Measurements from ENCODE around the gene ISCU. TPM values are rescaled to one million over a fixed set of nuclear protein-coding genes. Genes with fewer than 3 reads are reported as not detected.

Gene ISCU
- total and polyA plus RNA-seq, 9 donors: 77.4 to 106 (median 88.4) TPM

DNA sequence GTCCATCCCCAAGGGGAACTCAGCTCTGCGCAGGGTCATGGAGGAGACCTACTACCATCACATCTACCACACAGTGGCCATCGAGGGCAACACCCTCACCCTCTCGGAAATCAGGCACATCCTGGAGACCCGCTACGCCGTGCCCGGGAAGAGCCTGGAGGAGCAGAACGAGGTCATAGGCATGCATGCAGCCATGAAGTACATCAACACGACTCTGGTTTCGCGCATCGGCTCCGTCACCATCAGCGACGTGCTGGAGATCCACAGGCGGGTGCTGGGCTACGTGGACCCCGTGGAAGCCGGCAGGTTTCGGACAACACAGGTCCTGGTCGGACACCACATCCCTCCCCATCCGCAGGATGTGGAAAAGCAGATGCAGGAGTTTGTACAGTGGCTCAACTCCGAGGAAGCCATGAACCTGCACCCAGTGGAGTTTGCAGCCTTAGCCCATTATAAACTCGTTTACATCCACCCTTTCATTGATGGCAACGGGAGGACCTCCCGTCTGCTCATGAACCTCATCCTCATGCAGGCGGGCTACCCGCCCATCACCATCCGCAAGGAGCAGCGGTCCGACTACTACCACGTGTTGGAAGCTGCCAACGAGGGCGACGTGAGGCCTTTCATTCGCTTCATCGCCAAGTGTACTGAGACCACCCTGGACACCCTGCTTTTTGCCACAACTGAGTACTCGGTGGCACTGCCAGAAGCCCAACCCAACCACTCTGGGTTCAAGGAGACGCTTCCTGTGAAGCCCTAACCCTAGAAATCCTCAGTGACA lies 43.5 kb upstream of the ISCU start:
- WGBS (ENCODE audit: insufficient coverage): 90% methylated on average over 36 of the region's 39 CpGs
- Histone ChIP-seq H3K27ac (ENCODE audit: low read length) (no peak overlapping the region), H3K36me3 (ENCODE audit: control insufficient read depth, insufficient read depth, low read length) (peaks cover 55% of the 10 kb centered on the region), H3K9me3 (replicated peaks; ENCODE audit: control insufficient read depth, low read depth, low read length) (no peaks in the 10 kb centered on the region), H3K4me1 (ENCODE audit: control insufficient read depth, insufficient read depth, low read length) (peaks cover 16% of the 10 kb centered on the region), H3K4me3 (ENCODE audit: low read length) (no peak overlapping the region), H3K27me3 (ENCODE audit: control insufficient read depth, insufficient read depth, low read length) (no peaks in the 10 kb centered on the region)
- DNase-seq: no peak

DNA sequence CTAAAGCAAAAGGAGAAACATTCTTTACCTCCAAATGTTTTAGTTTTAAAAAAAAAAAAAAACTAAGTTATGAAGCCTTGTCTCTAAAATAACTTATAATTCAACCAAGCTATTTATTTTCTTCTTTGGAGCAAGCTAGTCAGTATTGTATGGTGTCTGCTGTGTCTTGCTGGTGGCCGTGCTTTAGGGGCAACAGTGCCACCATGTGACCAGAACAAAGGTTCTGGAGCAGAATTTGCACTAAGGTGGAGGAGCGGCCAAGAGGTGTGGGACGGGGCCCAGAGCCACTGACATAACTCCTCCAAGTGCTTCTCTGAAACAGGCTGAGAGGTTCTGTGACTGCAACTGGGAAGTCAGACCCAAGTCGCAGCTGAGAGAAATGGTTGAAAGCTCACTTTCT lies 42.8 kb upstream of the ISCU start:
- H3K27ac ChIP-seq (ENCODE audit: low read length): no peak overlapping the region
- peaks cover 17% of the 10 kb centered on the region for H3K4me1 ChIP-seq (ENCODE audit: control insufficient read depth, insufficient read depth, low read length)
- 63% methylated on average over 3 of the region's 4 CpGs for WGBS (ENCODE audit: insufficient coverage)
- DNase-seq: no peak
- H3K9me3 ChIP-seq (replicated peaks; ENCODE audit: control insufficient read depth, low read depth, low read length): no peaks in the 10 kb centered on the region
- no peaks in the 10 kb centered on the region for H3K27me3 ChIP-seq (ENCODE audit: control insufficient read depth, insufficient read depth, low read length)
- peaks cover 62% of the 10 kb centered on the region for H3K36me3 ChIP-seq (ENCODE audit: control insufficient read depth, insufficient read depth, low read length)
- H3K4me3 ChIP-seq (ENCODE audit: low read length): no peak overlapping the region

- Histone ChIP-seq H3K4me1 (ENCODE audit: control insufficient read depth, insufficient read depth, low read length) (peaks cover 8% of the 10 kb centered on the region), H3K9me3 (replicated peaks; ENCODE audit: control insufficient read depth, low read depth, low read length) (no peaks in the 10 kb centered on the region), H3K36me3 (ENCODE audit: control insufficient read depth, insufficient read depth, low read length) (peaks cover 88% of the 10 kb centered on the region), H3K27me3 (ENCODE audit: control insufficient read depth, insufficient read depth, low read length) (no peaks in the 10 kb centered on the region), H3K4me3 (ENCODE audit: low read length) (no peak overlapping the region), H3K27ac (ENCODE audit: low read length) (peak overlapping the region; percentile 56)
- no peak for DNase-seq
- WGBS (ENCODE audit: insufficient coverage): 68% methylated on average over 5 of the region's 14 CpGs
Measured at GRCh38 chr12:108523365-108523764, 39.0 kb upstream of the ISCU start.

GRCh38 chr12:108525681-108526080 lies 36.7 kb upstream of the ISCU start:
- Histone ChIP-seq H3K4me1 (ENCODE audit: control insufficient read depth, insufficient read depth, low read length) (peaks cover 8% of the 10 kb centered on the region), H3K27ac (ENCODE audit: low read length) (no peak overlapping the region), H3K9me3 (replicated peaks; ENCODE audit: control insufficient read depth, low read depth, low read length) (no peaks in the 10 kb centered on the region), H3K27me3 (ENCODE audit: control insufficient read depth, insufficient read depth, low read length) (no peaks in the 10 kb centered on the region), H3K4me3 (ENCODE audit: low read length) (no peak overlapping the region), H3K36me3 (ENCODE audit: control insufficient read depth, insufficient read depth, low read length) (peaks cover 86% of the 10 kb centered on the region)
- DNase-seq: no peak
- WGBS (ENCODE audit: insufficient coverage): 90% methylated on average over 3 of the region's 5 CpGs

DNA sequence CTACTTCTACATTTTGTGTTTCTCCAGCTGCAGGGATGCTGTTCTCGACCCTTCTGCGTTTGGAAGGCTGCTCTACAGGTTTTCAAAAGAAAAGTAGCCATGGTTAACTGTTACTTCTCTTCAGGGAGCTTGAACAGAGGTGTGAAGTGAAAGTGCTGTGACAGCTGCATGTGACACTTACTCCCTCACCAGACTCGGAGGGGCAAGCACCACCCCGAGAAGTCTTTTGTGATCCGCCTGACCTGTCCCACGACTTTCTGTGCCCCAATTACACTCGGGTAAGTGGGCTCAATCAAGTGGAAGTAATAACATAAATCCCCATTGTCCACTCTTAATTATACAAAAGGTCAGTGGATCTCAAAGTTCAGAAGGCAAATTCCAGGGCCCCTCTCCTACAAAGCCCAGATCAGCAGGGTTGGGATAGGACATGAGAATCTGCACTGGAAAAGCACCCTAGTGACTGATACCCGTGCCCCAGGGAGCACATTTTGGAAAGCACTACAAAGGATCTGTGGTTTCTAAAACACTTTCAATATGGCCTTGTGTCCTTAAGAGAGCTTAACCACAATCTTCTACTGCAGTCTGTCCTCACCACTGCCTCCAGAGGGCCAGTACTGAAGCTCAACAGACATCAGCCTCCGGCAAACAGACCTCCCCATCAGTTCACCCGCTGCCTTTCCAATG lies 35.8 kb upstream of the ISCU start:
- Histone ChIP-seq H3K36me3 (ENCODE audit: control insufficient read depth, insufficient read depth, low read length) (peaks cover 80% of the 10 kb centered on the region), H3K27ac (ENCODE audit: low read length) (no peak overlapping the region), H3K27me3 (ENCODE audit: control insufficient read depth, insufficient read depth, low read length) (no peaks in the 10 kb centered on the region), H3K4me3 (ENCODE audit: low read length) (no peak overlapping the region), H3K4me1 (ENCODE audit: control insufficient read depth, insufficient read depth, low read length) (peaks cover 8% of the 10 kb centered on the region), H3K9me3 (replicated peaks; ENCODE audit: control insufficient read depth, low read depth, low read length) (no peaks in the 10 kb centered on the region)
- no peak for DNase-seq
- 92% methylated on average over 5 of the region's 10 CpGs for WGBS (ENCODE audit: insufficient coverage)

- WGBS (ENCODE audit: insufficient coverage): 86% methylated on average over 6 of the region's 6 CpGs
- Histone ChIP-seq H3K9me3 (replicated peaks; ENCODE audit: control insufficient read depth, low read depth, low read length) (no peaks in the 10 kb centered on the region), H3K4me1 (ENCODE audit: control insufficient read depth, insufficient read depth, low read length) (peaks cover 13% of the 10 kb centered on the region), H3K36me3 (ENCODE audit: control insufficient read depth, insufficient read depth, low read length) (peaks cover 81% of the 10 kb centered on the region), H3K27ac (ENCODE audit: low read length) (no peak overlapping the region), H3K27me3 (ENCODE audit: control insufficient read depth, insufficient read depth, low read length) (no peaks in the 10 kb centered on the region), H3K4me3 (ENCODE audit: low read length) (no peak overlapping the region)
- DNase-seq: no peak
Measured at GRCh38 chr12:108527166-108527496, 35.3 kb upstream of the ISCU start.

DNA sequence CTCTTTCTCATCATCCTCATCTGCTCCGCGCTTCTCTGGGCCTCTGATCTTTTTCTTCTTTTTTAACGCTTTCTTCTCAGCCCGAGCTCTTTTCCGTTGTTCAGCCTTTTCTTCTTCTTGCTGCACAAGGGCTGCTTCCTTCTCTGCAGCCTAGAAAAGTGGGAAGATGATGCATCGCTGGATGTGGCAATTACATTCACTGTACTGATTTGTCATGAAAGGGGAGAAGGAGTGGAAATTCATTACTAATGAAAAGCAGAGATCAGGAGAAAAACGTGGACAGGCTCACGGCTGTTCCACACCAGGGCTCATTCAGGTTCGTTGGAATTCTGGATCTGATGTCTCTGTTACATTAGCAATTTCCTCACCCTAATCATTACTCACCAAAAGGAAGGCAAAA lies 32.2 kb upstream of the ISCU start:
- H3K27ac ChIP-seq (ENCODE audit: low read length): no peak overlapping the region
- no peak overlapping the region for H3K4me3 ChIP-seq (ENCODE audit: low read length)
- no peak for DNase-seq
- 95% methylated on average over 4 of the region's 9 CpGs for WGBS (ENCODE audit: insufficient coverage)
- no peaks in the 10 kb centered on the region for H3K9me3 ChIP-seq (replicated peaks; ENCODE audit: control insufficient read depth, low read depth, low read length)
- H3K36me3 ChIP-seq (ENCODE audit: control insufficient read depth, insufficient read depth, low read length): peaks cover 70% of the 10 kb centered on the region
- peaks cover 5% of the 10 kb centered on the region for H3K4me1 ChIP-seq (ENCODE audit: control insufficient read depth, insufficient read depth, low read length)
- H3K27me3 ChIP-seq (ENCODE audit: control insufficient read depth, insufficient read depth, low read length): no peaks in the 10 kb centered on the region

GRCh38 chr12:108531929-108532848 lies 30.2 kb upstream of the ISCU start:
- Histone ChIP-seq H3K4me1 (ENCODE audit: control insufficient read depth, insufficient read depth, low read length) (peaks cover 5% of the 10 kb centered on the region), H3K27me3 (ENCODE audit: control insufficient read depth, insufficient read depth, low read length) (no peaks in the 10 kb centered on the region), H3K9me3 (replicated peaks; ENCODE audit: control insufficient read depth, low read depth, low read length) (no peaks in the 10 kb centered on the region), H3K36me3 (ENCODE audit: control insufficient read depth, insufficient read depth, low read length) (peaks cover 67% of the 10 kb centered on the region), H3K27ac (ENCODE audit: low read length) (no peak overlapping the region), H3K4me3 (ENCODE audit: low read length) (no peak overlapping the region)
- no peak for DNase-seq
- WGBS (ENCODE audit: insufficient coverage): 96% methylated on average over 5 of the region's 15 CpGs

DNA sequence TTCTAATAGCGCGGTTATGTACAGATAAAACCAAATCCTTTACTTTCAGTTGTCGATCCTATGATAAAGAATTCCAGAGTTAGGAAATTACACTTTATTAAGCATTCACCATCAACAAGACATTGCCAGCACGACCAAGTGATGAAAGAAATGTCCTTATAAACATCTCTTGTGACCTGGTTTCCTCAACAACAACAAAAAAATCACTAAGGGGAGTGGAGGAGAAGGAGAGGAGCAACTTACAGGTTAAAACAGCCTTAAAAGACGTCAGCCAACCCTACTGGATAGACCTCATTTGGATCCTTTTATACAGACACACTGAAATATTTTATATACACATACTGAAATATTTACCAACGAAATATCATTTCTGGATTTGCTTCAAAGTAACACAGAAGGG lies 24.2 kb upstream of the ISCU start:
- WGBS (ENCODE audit: insufficient coverage): no CpG with 5 or more reads among the region's 6 CpGs
- Histone ChIP-seq H3K36me3 (ENCODE audit: control insufficient read depth, insufficient read depth, low read length) (peaks cover 40% of the 10 kb centered on the region), H3K4me1 (ENCODE audit: control insufficient read depth, insufficient read depth, low read length) (no peaks in the 10 kb centered on the region)

DNA sequence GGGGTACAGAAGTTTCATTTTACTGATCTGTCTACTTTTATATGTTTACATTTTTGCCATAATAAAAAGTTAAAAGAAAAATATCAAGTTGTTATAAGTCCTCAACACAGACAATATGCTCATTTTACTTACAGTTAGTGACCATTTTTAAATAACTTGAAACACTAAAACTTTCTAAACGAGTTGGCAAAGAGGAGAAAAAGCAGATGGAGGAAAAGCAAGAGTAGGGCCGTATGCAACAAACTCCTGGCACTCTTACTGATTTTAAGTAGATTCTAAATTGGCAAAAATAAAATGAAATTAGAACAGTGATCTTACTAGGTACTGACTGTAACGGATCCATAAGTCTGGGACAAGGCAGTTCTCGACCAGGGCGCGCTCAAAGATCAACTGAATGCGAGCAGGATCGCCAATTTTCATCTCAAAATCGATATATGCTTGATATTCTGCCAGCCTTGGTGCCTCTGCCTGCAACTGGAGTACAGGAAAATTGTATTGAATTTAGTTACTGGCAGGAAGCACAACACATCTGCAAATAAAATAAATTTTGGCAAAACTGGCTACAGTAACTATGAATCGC lies 23.7 kb upstream of the ISCU start:
- WGBS (ENCODE audit: insufficient coverage): 93% methylated on average over 5 of the region's 10 CpGs
- Histone ChIP-seq H3K9me3 (replicated peaks; ENCODE audit: control insufficient read depth, low read depth, low read length) (no peaks in the 10 kb centered on the region), H3K4me3 (ENCODE audit: low read length) (no peak overlapping the region), H3K36me3 (ENCODE audit: control insufficient read depth, insufficient read depth, low read length) (peaks cover 44% of the 10 kb centered on the region), H3K27me3 (ENCODE audit: control insufficient read depth, insufficient read depth, low read length) (no peaks in the 10 kb centered on the region), H3K27ac (ENCODE audit: low read length) (no peak overlapping the region), H3K4me1 (ENCODE audit: control insufficient read depth, insufficient read depth, low read length) (no peaks in the 10 kb centered on the region)
- no peak for DNase-seq

More for the DNA sequence above, 24.2 kb upstream of the ISCU start:
- H3K9me3 ChIP-seq (replicated peaks; ENCODE audit: control insufficient read depth, low read depth, low read length): no peaks in the 10 kb centered on the region
- H3K27ac ChIP-seq (ENCODE audit: low read length): no peak overlapping the region
- no peak for DNase-seq
- H3K27me3 ChIP-seq (ENCODE audit: control insufficient read depth, insufficient read depth, low read length): no peaks in the 10 kb centered on the region
- no peak overlapping the region for H3K4me3 ChIP-seq (ENCODE audit: low read length)

Measured in muscle of leg (tissue), 11 donors.